VCaP (cell line): ENCODE results near the gene UGT2B15.

ENCODE experiments used
- H3K27ac ChIP-seq: fragments of 450-650 bp; 2 replicates; pipeline ENCODE4 v1.5.1; 2017
- TF ChIP-seq, protein P1 (sequence below): fragments of 450-650 bp; conservative IDR thresholded peaks from 2 replicates; pipeline ENCODE4 v1.5.1; 2017; ENCODE audit warnings: mild to moderate bottlenecking, moderate library complexity

UGT2B15 gene

GRCh38 chr4:68617003-68617698, 53.3 kb downstream of the UGT2B15 start:
- TF ChIP-seq, protein P1, sequence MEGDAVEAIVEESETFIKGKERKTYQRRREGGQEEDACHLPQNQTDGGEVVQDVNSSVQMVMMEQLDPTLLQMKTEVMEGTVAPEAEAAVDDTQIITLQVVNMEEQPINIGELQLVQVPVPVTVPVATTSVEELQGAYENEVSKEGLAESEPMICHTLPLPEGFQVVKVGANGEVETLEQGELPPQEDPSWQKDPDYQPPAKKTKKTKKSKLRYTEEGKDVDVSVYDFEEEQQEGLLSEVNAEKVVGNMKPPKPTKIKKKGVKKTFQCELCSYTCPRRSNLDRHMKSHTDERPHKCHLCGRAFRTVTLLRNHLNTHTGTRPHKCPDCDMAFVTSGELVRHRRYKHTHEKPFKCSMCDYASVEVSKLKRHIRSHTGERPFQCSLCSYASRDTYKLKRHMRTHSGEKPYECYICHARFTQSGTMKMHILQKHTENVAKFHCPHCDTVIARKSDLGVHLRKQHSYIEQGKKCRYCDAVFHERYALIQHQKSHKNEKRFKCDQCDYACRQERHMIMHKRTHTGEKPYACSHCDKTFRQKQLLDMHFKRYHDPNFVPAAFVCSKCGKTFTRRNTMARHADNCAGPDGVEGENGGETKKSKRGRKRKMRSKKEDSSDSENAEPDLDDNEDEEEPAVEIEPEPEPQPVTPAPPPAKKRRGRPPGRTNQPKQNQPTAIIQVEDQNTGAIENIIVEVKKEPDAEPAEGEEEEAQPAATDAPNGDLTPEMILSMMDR, result no peak
- no peak overlapping the region for H3K27ac ChIP-seq

DNA sequence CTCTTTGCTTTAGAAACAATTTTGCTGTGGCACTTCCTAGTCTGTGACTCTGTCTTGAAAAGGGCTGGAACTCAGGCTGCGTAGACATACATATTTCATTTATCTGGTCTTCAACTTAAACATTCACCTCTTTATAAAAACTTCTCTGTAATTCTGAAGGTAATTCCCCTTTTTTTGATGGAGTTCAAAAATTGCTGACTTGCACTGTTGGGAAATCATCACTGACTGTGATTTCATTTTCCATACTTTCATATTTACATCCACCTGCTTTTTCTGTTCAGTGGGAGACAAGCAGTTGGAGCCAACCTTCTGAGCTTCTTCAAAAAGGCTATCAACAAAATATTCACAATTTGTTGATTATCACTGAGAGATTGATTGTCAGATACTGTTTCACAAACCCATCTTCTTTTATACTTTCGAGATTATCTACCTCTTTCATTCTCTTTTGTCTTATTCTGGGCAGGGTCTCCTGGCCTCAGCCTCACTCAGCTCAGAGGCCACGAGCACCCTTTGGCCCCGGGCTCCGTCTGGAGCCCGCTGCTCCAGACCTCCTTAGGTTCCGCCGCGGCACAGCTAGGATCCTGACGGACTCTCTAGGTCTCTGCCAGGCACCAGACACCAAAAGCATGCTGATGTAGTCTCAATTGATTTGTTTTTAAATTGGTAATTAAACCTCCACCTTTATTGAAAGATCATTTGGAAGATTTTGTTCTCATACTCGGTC, 54.6 kb downstream of the UGT2B15 start:
- TF ChIP-seq, protein P1, result no peak
- H3K27ac ChIP-seq, result no peak overlapping the region

DNA sequence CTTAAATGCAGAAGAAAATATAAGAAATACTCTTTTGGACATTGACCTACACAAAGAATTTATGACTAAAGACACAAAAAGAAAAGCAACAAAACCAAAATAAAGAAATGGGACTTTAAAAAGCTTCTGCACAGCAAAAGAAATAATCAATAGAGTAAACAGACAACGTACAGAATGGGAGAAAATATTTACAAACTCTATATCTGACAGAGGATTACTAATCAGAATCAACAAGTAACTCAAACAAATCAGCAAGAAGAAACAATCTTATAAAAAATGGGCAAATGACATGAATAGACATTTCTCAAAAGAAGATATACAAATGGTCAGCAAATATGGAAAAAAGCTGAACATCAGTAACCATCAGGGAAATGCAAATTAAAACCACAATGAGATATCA, 56.7 kb downstream of the UGT2B15 start:
- TF ChIP-seq, protein P1, result no peak
- no peak overlapping the region for H3K27ac ChIP-seq

DNA sequence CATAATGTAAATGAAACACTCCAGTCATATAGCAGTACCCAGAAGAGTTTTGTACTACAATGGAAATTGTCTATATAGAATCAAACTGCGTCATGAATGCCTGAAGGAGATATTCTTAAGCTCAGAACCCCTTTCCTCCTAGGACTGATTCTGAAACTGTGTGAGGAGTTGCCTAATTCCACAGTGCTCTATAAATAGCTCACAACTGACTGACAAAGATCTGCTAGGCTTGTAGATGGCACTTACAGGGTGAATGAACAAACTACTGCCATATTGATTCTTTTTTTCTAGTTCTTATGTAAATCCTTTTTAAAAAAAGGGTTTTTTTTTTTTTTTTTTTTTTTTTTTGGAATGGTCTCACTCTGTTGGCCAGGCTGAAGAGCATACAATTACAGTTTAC, 64.2 kb downstream of the UGT2B15 start:
- TF ChIP-seq, protein P1, result no peak
- H3K27ac ChIP-seq, result no peak overlapping the region

DNA sequence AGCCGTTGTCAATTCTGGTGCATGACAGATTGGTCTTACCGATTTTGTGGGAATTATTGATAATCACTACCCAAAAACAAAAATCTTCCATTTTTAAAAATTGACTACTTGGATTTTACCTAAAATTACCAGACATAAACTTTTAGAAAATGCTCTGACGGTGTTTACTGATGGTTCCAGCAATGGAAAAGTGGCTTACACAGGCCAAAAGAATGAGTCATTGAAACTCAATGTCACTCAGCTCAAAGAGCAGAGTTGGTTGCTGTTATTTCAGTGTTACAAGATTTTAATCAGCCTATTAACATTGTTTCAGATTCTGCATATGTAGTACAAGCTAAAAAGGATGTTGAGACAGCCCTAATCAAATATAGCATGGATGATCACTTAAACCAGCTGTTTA, 71.3 kb downstream of the UGT2B15 start:
- TF ChIP-seq, protein P1, result no peak
- no peak overlapping the region for H3K27ac ChIP-seq

- H3K27ac ChIP-seq, result no peak overlapping the region
- TF ChIP-seq, protein P1, result no peak
These were observed 73.0 kb downstream of the UGT2B15 start for GRCh38 chr4:68597482-68597881.
